HG02840 (cell line): ENCODE results near the gene CXCL14.

Source experiments
- ATAC-seq: cut with Tn5 transposase; IDR thresholded peaks from one replicate; pipeline ENCODE4 v1.9.1; 2021; ENCODE audit warnings: mild to moderate bottlenecking, moderate library complexity, moderate number of reproducible peaks; ENCODE audit not compliant: unreplicated experiment, low FRiP score

CXCL14 gene

GRCh38 chr5:135569755-135570452 is 8.9 kb downstream of the CXCL14 start:
- ATAC-seq: no peak

DNA sequence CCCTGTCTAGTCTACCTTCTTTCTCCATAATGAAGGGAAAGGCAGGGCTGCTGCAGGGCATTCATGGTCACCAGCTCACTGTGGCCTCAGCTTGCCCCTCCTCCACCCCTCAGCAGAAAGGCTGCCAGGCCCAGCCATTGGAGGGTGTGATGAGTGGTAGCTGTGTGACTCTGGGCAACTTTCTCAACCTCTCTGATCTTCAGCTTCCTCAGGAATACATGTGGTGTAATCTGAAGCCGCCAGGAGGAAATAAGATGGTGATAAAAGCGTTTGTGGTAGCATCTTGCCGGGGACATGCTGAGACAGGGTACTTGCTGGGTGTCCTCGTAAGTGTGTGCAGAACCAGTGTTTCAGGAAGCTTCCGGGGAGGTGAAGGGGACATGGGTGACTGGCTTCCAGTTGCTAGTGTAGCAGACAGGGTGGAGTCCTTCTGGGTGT is 9.8 kb downstream of the CXCL14 start:
- ATAC-seq: no peak

DNA sequence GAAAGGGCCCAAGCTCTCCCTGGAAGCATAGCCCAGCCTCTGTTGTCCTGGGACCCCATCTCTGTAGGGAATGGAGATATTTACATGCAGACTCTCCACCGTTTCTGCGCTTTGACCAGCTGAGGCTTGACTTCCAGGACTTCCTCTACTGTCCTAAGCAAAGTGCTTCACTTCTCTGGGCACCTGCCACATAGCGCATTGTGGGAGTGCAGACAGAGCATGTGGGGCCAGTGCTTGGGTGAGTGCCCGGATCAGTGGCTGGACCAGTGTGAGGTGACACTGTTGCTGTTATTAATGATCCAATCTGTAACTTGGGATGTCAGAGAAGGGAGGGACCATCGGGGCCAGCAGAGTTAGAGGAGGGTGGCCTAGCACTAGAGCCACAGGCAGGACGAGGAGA is 10.5 kb downstream of the CXCL14 start:
- ATAC-seq: no peak

- ATAC-seq: no peak
Measured at GRCh38 chr5:135567661-135568060, 11.1 kb downstream of the CXCL14 start.

- no peak for ATAC-seq
Measured at GRCh38 chr5:135566422-135567400, 12.1 kb downstream of the CXCL14 start.

DNA sequence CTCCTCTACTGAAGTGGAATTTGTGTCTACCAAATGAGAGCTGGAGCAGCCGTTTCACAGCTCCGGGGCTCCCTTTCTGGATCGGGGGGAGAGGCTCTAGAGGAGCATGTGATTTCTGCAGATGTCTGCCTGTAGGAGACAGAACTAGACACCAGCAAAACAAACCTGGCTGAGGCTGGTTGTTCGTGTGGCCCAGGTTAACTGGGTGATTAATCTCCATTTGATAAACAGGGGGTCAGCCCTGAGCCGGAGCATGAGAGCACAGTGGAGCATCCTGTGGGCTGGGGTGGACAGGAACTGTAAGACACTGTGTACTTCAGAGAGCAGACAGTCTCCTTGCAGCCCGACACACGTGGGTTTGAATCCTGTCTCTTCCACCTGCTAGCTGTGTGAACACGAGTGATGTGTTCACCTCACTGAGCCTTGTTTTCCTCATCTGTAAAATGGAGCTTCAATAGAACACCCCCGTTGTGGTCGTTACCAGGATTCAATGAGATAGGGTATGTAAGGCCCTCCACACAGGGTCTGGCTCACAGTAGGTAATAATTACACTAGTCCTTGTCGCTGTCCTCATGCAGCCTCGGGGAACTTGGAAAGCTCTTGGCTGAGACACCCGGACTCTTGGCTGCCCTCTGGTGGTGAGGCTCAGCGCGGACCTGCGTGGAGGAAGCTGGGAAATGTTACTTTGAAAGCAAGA is 12.9 kb downstream of the CXCL14 start:
- ATAC-seq: no peak

DNA sequence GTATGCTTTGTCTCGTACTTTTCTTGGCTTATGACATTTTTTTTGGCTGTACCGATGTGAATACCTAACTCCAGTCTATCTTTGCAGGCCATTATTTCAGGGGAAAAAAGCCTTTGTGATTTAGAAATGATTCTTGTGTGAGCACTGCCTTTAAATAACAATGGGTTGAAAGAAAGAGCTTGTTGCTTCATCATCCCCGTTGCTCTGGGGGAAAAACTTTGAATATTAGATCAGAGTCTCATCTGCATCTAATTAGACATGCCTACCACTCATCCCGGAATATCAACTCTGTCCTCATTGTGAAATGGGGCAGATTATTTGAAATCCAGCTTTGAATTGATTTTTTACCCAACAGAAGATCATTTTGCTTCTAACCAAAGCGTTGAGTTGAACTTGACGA is 13.5 kb downstream of the CXCL14 start:
- ATAC-seq: no peak

DNA sequence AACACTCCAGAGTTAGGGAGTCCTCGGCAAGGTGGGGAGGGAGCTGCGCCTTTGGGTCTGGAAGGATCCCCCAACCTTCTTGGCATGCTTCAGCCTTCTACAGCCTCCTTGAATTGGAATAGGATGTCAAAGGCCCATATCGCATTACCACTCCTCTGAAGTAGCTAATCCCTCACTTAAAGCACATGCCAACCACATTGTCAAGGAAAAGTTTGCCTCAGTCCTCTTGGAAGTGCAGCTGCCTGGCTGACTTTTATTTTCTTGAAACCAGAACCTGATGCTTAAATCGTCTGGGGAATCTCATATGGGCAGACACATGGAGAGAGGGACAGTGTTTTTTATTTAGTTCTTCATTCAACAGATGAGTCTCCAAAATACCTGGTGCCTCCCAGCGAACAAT is 14.5 kb downstream of the CXCL14 start:
- no peak for ATAC-seq

DNA sequence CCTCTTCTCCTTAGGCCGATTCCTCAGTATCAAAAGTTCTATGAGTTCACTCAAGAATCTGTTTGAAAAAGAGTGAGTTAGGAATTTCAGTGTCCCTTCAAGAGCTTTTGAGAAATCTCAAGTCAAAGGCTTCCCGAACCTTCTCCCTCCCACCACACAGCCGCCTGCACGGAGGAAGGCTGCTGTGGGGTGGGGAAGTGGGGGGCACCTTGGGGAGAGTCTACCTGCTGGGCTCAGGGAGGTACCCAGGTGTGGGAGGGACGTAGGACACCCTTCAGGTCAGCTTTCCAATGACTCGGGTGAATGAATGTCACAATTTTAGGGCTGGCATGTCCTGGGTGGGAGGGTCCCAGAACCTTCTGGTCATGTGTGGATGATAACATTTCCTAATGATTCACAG is 17.5 kb downstream of the CXCL14 start:
- no peak for ATAC-seq

- ATAC-seq: peak; percentile 85
Measured at GRCh38 chr5:135560858-135561257, 17.9 kb downstream of the CXCL14 start.

DNA sequence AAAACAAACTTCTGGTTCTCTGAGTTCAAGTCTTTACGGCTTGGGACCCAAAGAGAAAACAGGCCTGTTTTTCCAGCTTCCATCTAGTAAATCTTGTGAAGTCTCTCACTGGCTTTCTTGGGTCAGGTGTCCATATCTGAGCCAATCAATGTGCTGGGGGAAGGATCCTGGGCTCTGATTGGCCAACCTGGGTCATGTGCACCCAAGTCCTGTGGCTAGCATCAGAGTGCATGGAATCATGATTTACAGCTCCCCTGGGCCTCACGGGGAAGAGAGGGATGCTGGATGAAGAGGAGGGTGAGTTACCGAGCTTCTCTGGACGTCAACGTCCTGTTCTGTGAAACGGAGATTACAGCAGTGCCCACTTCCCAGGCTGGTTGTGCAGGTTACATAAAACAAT is 19.4 kb downstream of the CXCL14 start:
- no peak for ATAC-seq

DNA sequence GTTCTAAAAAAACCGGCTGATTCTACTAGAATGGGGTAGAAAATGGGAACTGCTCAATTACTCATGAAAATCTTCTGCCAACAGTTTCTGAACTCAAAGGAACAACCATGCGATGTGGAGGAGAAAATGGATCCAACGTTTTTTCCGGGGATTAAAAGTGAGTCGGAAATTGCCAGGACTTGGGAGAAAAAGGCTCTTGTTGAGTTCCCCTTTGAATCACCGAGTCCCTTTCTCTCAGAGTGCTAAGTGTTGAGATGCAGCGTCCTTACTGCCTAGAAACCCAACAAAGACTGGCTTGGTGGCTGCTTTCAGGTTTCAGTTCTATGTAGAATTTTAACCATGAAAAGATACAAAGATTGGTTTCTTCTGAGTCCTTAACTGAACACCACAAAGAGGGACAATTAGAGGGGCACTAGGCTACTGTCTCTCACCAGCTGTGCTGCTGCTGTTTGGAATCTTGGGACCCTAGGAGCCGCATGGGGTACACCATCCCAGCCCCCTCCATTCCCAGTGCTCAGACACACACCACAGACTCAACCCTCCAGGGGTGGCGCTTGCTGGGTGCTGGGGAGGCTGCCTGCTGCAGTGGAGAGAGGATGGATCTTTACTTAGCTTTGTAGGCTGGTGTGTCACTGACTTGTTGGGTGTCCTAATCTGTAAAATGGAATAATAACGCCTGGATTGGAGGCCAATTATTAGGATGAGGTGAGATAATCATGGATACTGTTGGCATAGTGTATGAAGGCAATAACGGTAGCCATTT is 21.5 kb downstream of the CXCL14 start:
- ATAC-seq: no peak

DNA sequence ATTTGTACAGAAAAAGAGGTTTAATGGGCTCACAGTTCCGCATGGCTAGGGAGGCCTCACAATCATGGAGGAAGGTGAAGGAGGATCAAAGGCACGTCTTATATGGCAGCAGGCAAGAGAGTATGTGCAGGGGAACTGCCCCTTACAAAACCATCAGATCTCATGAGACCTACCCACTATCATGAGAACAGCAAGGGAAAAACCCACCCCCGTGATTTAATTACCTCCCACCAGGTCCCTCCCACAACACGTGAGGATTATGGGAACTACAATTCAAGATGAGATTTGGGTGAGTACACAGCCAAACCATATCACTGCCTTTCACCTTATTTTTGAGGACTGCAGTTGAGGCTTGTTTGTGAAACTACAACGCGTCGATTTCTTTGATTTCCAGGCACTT is 22.2 kb downstream of the CXCL14 start:
- no peak for ATAC-seq

- no peak for ATAC-seq
Measured at GRCh38 chr5:135555530-135555929, 23.3 kb downstream of the CXCL14 start.

- no peak for ATAC-seq
Measured at GRCh38 chr5:135553688-135554462, 24.9 kb downstream of the CXCL14 start.

- ATAC-seq: no peak
Measured at GRCh38 chr5:135551593-135552447, 27.0 kb downstream of the CXCL14 start.

- ATAC-seq: no peak
Measured at GRCh38 chr5:135549413-135549812, 29.4 kb downstream of the CXCL14 start.

DNA sequence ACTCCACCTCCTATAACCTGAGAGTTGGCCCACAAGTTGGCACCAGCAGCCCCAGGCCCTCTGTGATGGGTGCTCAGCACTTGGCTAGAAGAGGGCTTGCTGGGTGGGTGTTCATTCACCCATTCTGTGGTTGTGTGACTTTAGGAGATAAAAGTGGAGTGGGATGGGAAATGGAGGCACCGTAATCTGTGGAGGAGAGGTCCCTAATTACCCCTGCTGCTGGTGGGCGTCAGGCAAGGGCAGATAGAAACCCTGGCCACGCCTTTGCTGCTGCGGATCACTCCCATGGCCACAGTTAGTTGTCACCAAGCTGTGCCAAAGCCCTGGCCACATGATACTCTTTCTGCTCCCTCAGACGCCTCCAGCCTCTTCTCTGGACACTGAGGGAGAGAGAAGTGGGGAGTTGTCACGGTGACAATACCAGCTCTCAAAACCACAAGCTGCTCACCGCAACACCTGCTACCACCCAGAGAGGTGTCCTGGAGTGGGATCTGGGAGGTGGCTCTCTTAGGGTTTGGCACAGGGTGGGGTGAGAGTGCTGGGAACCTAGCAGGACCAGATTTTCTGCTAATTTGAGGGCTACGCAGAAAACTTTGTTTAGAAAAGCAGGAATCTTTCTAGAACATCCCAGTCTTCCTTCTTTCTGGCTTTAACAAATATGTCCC is 31.1 kb downstream of the CXCL14 start:
- ATAC-seq: no peak
